Femur (tissue), 1 donor: ENCODE results near the gene SLC16A3.

Experiments used
- DNase-seq: peaks from one replicate; pipeline ENCODE4 v3.0.0-alpha.2; 2017

The SLC16A3 gene

DNA sequence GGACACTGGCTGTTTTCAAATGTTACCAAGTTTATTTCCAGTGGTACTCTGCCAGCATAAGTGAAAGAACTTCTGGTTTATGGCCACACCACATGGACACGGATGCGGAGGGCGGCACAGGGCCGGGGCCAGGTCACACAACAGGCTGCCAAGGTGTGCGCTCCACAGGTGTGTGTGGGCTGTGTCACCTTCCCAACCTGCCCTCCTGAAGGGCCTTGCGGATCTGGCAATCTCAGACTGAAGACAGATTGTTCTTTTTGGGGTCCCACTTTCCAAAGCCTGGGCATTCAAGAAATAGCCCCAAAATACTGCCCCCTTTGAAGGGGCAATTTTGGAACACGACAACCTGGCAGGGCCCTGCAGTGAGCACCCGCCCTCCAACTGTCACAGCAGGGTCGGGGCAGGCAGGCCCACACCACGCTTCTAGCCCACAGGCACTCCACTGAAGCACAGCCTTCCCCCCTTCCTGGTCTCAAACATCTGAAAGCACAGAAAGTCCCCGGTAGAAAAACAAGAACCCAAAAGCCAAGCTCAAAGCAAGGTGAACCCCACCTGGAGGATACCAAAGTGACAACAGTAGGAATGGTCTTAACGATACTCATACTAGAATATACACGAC lies 41.1 kb downstream of the SLC16A3 start:
- no peak for DNase-seq

DNA sequence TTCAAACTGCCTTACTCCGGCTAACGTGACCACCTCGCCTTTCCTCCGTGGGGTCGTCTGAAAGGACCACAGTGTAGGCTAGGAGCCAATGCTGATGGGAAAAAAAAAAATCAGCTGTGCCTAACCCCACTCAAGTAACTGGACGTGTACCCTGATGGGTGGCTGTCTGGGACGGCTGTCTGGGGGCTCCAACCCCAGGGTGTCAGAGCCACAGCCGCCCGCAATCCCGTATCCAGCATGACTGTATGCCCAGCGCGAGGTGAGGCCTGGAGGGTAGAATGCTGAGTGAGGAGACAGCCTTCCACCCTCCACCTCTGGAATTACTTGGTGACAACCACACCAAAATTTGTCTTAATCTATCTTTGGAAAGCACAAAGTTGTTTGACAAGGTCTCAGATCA lies 41.8 kb downstream of the SLC16A3 start:
- no peak for DNase-seq

DNA sequence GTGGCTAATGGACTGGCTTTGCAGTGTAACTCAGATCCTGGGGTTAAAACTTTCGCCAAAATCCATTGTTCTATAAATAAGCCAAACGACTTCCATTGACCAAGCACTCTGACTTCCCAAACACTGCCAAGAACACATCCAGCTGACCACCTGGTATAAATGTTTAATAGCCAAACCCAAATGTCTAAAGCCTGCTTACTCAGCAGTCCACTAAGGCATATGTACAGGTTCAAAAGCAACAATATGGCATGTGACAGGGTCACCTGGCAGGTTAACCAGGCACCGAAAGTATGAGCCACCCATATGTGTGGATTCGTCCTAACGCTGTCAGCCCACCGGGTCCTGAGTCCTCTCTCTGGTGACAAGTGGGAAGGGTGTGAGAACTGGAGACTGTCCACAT lies 42.6 kb downstream of the SLC16A3 start:
- DNase-seq: no peak

DNA sequence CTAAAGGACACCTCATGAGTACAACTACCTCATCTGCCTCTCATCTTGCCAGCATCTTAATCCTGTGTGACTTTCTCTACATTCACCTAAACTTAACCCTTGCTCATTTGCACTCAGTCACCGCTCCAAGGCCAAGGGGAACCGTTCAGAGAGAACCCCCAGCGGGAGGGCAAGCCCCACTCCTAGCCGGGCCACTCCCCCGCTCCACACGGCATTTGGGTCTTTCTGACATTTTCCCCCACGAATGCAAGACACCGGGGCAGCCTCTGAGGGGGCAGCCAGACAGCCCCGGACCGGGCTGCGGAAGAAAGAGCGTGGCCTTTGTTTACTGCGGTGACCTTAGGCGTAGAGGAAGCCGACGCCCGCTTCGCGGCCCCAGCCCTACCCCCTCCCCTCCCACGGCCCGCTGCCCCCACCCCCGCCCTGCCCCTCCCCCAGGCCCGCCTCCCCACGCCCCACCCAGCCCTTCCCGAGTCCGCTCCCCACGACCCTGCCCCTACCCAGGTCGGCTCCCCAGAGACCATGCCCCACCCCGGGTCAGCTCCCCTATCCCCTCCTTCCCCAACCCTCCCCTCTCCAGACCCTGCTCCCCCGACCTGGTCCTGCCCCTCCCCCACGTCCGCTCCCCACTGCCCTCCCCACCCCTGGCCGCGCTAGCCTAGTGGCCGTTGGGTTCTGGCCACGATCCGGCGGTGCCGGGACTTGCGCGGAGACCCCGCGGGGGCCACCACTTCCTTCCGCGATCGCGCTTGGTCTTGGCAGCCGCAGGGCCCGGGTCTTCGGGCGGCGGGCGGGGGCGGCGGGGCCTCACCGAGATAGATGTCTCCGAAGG lies 43.9 kb downstream of the SLC16A3 start:
- peak; percentile 62 for DNase-seq

DNA sequence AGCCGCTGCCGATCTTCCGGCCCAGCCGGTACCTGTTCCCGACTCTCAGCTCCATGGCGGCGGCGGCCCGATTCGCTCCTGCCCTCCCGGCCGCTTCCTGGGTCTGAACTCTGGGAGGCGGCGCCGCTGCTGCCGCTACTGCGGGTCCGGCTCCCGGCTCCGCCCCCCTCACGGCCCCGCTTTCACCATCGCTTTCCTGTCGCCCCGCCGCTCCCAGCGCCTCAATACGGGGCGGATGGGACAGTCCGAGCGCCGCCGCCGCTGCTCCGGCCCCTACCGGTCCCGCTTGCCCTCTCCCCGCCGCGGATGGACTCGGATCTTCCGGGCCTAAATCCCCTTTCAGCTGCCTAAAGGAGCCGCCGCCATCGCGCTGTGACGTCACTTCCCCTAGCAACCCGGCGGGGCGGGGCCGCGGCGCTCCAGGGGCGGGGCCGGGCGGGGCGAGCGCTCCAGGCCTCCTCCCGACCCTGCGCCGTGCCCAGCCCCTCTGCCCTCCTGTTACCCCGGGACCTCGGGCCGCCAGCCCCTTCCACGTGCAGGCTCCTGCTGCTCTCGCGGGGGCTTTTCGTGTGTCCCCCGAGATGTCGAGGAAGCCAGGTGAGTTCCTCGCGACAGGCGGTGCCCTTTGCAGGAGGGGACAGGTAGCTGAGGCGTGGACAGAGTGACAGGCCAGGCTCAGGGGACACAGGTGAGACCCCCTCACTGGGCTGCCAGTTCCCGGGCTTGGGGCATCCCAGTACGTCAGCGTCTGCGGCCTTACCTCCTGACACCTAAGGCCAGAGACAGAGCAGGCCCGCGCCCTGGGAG lies 44.7 kb downstream of the SLC16A3 start, which contains the start of gene CSNK1D:
Gene CSNK1D (minus strand): TSS at position 374 of the 807 bp plus-strand sequence. CDS start 319 bp downstream, at position 55.
- peak; percentile 94 for DNase-seq

DNA sequence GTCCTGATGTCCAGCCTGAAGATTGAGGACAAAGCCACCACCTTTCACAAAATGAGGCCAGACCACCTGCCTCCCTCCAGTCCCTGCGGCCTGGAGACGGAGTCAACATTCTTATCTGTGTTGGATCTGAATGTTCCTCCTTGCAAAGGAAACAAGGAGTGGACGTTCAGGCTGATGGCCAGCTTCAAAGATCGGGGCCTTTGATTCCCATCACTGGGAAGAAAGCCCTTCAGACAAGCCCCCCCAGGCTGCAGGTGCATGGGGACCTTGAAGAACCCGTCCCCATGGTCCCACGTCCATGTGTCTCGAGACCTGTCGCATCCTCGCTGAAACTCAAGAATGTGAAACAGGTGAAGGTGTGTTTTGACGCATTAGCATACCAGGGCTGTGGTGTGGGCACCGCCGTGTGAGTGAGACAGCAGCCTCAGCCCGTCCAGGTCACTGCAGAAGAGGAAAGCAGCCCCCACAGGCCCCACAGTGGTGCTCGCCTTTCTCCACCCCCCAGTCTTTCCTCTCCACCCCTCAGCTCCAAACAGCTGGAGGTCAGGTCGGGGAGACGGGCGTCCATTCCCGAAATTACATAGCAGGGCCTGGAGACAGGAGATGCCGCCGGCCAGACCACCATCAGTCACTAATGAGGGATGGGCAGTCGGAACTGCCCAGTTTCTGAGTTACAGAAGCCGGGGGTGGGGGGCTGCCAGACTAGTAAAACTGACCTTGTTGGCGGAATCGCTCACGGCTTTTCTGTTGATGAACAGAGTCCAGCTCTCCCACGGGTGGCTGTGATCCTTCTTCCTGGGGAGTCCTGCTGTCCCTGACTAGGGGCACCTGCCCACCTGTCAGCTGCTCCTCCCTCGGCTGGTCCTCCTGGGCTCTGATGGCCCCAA lies 45.5 kb downstream of the SLC16A3 start:
- DNase-seq: no peak

DNA sequence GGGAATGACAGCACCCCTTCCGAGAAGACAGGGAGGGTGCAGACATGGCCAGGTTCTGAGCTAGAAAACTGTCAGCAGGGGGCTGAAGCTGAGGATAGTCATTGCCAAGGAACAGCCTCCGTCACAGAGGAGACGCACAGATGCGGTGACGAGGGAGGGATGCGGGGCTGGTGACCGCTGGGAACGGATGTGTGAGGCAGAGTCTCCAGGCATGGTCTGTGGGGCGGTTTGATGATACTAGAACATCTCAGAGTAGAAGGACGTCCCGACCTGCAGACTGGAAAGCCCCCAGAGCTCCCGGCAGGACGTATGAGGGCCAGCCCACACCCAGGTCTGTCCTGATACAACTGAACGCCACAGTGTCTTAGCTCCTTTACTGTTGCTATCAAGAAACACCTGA lies 46.5 kb downstream of the SLC16A3 start:
- DNase-seq: no peak

DNA sequence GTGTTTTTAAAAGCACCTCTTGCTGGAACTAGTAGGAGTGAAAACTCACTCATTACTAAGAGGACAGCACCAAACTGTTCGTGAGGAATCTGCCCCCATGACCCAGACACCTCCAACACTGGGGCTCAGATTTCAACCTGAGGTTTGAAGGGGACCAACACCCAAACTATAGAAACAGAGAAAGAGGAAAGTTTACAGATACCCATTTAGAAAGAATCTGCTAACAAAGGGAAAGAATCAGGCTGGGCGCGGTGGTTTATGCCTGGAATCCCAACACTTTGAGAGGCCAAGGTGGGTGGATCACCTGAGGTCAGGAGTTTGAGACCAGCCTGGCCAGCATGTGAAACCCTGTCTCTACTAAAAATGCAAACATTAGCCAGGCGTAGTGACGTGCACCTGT lies 48.1 kb downstream of the SLC16A3 start:
- no peak for DNase-seq

DNA sequence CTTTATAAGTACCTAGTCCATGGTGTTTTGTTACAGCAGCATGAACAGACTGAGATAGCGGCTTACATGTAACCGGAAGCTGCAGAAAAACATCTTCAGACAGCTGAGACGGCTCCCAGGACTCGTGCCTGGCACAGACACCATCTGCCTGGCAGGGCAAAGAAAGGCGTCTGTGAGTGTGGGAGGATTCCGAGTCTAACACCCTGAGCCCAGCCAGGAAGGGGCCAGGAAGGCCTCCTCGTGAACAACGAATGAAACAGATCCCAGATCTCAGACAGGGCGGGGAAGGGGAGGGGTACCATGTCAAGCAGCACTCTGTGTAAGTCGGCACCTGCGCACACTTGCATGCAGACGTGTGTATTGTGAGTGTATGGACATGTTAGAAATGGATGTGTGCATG lies 49.0 kb downstream of the SLC16A3 start:
- DNase-seq: no peak

DNA sequence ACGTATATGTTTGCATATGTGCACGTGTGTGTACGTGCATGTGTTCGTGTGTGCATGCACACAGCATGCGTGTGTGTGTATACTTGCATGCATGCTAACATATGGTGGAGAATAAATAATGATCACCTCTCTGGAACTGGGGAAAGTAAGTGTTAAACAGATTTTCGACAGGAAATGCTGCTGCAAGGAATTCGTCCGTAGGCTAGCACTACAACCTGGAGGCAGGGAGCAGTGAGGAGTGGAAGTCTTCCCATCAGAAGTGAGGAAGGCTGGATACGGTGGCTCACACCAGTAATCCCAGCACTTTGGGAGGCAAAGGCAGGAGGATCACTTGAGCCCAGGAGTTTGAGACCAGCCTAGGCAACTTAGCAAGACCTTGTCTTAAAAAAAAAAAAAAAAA lies 49.5 kb downstream of the SLC16A3 start:
- DNase-seq: no peak

DNA sequence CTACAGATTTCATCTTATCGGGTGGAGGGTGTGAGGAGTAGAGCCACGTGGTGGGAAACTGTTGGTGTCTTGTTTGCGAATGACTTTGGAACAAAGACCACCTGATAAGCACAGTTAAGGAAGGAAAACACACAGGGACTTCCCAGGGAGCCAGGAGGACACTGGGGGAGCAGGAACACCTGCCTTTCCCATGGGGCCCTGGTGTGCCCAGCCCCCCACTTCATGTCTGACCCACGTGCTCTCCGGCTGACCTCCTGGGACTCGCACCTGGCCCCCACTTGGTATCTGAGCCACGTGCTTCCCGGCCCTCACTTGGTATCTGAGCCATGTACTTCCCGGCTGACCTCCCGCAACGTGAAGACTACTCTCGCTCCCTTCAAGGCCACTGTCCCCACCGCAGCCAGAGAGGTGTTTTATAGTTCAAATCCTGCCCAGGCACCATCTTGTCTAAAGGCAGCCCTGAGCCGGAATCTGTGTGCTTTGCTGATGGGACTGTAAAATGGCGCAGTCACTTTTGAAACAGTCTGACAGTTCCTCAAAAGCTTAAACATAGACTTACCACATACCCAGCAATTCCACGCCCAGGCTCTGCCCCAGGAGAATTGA lies 50.0 kb downstream of the SLC16A3 start:
- DNase-seq: no peak

DNA sequence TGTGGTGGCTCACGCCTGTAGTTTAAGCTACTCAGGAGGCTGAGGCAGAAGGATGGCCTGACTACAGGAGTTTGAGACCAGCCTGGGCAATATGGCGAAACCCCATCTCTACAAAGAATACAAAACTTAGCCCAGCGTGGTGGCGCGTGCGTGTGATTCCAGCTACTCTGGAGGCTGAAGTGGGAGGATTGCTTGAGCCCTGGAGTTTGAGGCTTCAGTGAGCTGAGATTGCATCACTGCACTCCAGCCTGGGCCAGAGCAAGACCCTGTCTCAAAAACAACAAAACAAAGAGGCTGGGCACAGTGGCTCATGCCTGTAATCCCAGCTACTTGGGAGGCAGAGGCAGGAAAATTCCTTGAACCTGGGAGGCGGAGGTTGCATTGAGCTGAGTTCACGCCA lies 51.7 kb downstream of the SLC16A3 start:
- no peak for DNase-seq

DNA sequence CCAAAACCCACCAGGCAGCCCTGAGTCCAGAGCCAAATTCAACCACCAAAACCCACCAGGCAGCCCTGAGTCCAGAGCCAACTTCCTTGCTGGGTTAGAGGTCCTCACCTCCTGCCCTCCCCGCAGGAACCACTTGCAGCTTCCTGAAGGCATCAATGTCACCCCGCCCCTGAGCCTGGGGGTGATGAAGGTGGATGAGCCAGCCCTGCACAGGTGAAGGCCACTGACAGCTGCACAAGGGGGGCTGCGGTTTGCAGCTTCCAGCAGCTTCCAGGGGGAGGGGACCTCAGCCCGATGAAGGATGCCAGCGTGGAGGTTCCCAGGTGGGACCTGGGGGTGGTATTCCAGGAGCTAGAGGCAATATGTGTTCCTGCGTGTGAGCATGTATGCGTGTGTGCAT lies 52.2 kb downstream of the SLC16A3 start:
- DNase-seq: no peak

DNA sequence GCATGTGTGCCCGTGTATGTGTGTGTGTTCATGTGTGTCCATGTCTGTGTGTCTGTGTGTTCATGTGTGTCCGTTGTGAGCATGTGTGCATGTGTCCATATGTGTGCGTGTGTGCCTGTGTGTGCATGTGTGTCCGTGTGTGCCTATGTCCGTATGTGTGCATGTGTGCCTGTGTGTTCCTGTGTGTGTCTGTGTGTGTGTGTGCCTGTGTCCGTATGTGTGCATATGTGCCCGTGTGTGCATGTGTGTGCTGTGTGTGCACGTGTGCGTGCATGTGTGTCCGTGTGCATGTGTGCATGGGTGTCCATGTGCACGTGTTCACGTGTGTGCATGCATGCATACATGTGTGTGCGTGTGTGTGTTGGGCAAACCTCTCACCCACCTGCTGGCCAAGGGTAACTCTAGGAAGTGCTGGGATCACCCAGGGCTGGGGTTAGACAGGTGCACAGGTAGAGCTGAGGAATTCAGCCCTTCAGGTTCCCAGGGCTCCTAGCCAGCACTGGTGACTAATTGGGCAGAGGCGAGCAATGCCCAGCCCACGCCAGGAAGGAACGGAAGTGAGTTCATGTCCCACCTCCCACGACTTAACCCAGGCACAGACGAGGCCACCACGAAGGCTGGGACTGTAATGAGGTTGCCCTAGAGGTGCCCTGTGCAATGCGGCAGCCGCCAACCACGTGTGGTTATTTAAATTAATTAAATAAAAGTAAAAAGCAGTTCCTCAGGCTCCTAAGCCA lies 52.8 kb downstream of the SLC16A3 start:
- no peak for DNase-seq

DNA sequence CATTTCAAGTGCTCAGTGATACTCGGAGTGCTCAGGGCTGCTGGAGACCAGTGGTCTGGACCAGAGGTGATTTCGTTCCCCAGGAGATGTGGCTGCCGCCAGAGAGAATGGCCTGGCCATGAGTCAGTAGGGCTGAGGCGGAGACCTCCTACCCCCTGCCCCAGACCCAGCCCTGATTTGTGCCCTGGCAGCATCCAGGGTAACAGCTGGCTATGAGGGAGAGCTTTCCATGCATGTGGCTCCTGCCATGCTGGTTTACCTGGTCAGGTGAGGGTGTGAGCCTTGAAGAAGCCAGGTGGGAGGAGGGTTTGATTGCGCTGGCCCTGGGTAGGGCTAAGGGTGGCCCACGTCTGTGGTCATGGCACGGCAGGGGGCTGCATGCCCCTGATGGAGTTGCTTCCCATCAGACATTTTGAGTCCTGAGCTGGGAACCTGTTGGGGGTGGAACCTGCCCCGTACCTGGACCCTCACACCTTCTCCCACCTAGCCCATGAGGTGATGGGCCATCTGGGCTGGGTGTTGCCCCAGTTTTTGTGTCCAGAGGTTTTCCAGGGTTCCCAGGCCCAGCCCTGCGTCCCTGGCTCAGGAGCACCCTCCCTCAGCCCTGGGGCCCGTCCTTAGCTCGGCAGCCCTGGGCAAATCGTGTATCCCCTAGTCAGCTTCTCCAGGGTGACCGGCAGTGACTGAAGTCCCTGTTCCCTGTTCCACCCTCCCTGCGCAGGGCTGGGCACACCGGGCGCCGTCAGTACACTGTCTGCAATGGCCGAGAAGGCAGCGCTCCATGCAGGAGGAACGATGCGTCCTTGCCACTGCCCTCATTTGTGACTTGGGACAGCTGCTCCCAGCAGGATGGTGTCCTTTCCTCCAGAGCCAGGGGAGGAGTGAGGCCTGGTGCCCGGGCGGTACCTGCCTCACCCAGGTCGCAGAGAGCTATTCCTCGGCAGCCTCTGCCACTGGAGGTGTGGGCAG lies 53.7 kb downstream of the SLC16A3 start:
- DNase-seq: no peak

DNA sequence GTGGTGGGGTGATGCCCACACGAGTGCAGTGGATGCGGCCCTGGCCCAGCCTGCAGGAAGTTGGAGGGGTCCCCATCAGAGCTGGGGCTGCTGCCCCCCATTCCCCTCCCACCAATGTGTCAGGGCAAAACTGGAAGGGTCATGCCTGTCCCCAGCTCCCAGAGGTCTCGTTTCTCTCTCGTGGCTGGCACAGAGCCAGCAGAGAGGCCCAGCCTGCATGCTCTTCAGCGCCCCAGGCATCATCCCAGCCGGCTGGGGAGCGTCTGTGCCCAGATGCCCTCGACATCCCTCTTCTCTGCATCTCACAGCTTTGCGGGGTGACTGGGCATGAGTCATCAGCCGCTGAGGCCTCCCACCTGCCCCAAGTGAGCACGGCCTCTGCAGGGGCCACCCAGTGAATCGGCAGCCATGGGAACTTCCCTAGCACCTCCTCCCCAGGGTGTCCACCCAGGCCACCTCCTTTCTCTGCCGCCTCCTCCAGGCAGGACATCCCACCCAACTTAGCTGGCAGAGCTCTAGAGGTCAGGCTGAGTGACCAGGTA lies 54.4 kb downstream of the SLC16A3 start:
- no peak for DNase-seq

DNA sequence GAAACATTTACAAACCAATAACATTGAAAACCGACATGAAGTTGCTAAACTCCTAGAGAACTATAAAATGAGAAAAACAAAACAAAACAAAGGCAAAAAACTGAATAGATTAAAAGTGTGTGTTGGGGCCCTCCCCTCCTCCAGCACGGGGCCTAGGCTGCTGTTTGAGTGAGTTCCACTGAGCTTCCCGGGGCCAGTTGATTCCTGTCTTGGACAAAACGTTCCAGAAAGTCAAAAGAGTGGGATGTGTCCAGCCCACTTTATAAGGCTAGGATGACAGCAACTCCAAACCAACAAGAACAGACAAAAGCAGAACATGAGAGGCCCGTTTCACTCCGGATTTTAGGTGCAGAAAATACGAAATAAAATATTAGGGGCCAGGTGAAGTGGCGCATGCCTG lies 56.3 kb downstream of the SLC16A3 start:
- no peak for DNase-seq

DNA sequence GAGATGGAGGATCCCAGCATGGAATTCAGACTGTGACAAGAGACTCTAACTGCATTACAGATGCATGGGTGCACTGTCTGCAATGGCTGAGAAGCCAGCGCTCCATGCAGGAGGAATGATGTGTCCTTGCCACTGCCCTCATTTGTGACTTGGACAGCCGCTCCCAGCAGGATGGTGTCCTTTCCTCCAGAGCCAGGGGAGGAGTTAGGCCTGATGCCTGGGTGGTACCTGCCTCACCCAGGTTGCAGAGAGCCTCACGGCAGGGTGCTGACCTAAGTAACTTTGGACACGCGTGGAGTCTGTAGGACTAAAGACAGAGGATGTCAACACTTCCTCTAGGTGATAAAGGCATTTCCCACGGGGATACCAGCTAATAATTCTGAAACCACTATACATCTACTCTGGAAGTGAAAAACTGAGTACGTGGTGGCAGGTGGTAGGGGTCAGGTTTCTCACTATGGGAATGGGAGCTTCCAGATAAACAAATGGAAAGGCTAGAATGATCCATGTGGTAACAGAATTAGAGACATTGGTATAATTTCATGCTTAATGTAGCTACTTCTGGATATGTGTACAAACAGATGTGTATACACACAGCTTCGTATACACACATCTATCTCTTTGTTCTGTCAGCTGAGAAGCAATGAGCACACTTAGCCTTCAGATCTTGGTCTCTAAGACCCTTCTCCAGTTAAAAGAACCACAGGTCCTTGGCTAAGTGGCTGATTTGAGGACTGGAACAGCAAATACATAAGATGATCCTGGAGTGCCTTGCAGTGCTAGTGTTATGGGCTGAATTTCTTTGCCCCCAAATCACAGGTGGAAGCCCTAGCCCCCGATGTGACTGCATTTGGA lies 58.4 kb downstream of the SLC16A3 start:
- no peak for DNase-seq
